OCI-LY7 (cell line): ENCODE results near the gene AKT1. TPM values are rescaled to one million over a fixed set of nuclear protein-coding genes. Genes with fewer than 3 reads are reported as not detected.

Source experiments
- BruUV-seq: library from RNA; stranded (reverse); fragments of 400-500 nt; replicated peaks from 2 replicates; lab custom pipeline; 2021; lab: Mats Ljungman, UMichigan
- CTCF ChIA-PET: fragments of 300-600 bp; sonication (Branson Sonifier 250); formaldehyde crosslinking; loops from one replicate; lab custom pipeline; 2022; ENCODE audit warnings: antibody characterized with exemption; ENCODE audit not compliant: unreplicated experiment; lab: Charles Lee
- POLR2A ChIA-PET: fragments of 300-600 bp; sonication (Branson Sonifier 250); formaldehyde crosslinking; loops from one replicate; lab custom pipeline; 2022; ENCODE audit warnings: antibody characterized with exemption; lab: Charles Lee
- DNase-seq: peaks from one replicate; pipeline ENCODE4 v3.0.0-alpha.2; 2015; ENCODE audit warnings: low spot score
- H2AFZ ChIP-seq: fragments of 200-600 bp; sonication (generic), shearing (Covaris generic); 2 replicates; pipeline ENCODE4 v1.6.1; 2014; ENCODE audit warnings: mild to moderate bottlenecking, antibody characterized with exemption, low read length, moderate library complexity
- H3K27ac ChIP-seq: fragments of 200-600 bp; sonication (generic); 2 replicates; pipeline ENCODE4 v1.5.1; 2014; ENCODE audit warnings: mixed run types, low read depth, mild to moderate bottlenecking, moderate library complexity, low read length, inconsistent platforms; ENCODE audit not compliant: poor library complexity, severe bottlenecking
- H3K36me3 ChIP-seq: fragments of 200-600 bp; sonication (generic); 2 replicates; pipeline ENCODE4 v1.6.1; 2014; ENCODE audit warnings: mild to moderate bottlenecking, antibody characterized with exemption, low read length, moderate library complexity, mixed read lengths; ENCODE audit not compliant: insufficient read depth
- H3K4me1 ChIP-seq: fragments of 200-600 bp; sonication (generic); 2 replicates; pipeline ENCODE4 v1.5.1; 2014; ENCODE audit warnings: mild to moderate bottlenecking, low read length; ENCODE audit not compliant: insufficient read depth, poor library complexity, severe bottlenecking
- H3K4me2 ChIP-seq: fragments of 200-600 bp; sonication (generic); 2 replicates; pipeline ENCODE4 v1.6.1; 2014; ENCODE audit warnings: mild to moderate bottlenecking, low read length
- H3K4me3 ChIP-seq: fragments of 200-600 bp; sonication (generic); 2 replicates; pipeline ENCODE4 v1.5.1; 2014; ENCODE audit warnings: mild to moderate bottlenecking, low read depth, low read length; ENCODE audit not compliant: poor library complexity, severe bottlenecking
- H3K79me2 ChIP-seq: fragments of 200-600 bp; sonication (generic); 2 replicates; pipeline ENCODE4 v1.6.1; 2016; ENCODE audit warnings: low read depth, mild to moderate bottlenecking, low read length, moderate library complexity, mixed read lengths; ENCODE audit not compliant: insufficient read depth
- H3K9me2 ChIP-seq: fragments of 200-600 bp; sonication (generic); 2 replicates; pipeline ENCODE4 v1.6.1; 2016; ENCODE audit warnings: mild to moderate bottlenecking, low read length, mixed read lengths; ENCODE audit not compliant: insufficient read depth
- H3K9me3 ChIP-seq: fragments of 200-600 bp; sonication (generic); 2 replicates; pipeline ENCODE4 v1.6.1; 2014; ENCODE audit warnings: mild to moderate bottlenecking, mixed run types, low read length, mixed read lengths
- H4K20me1 ChIP-seq: fragments of 200-600 bp; sonication (generic); 2 replicates; pipeline ENCODE4 v1.6.1; 2014; ENCODE audit warnings: mild to moderate bottlenecking, antibody characterized with exemption, low read length, moderate library complexity, mixed read lengths; ENCODE audit not compliant: insufficient read depth
- EZH2phosphoT487 ChIP-seq: fragments of 200-600 bp; sonication (generic); IDR thresholded peaks from 2 replicates; pipeline ENCODE4 v1.6.1; 2018; ENCODE audit warnings: low read depth, borderline replicate concordance, mild to moderate bottlenecking, mixed run types, antibody characterized with exemption, low read length, moderate library complexity, mixed read lengths
- intact Hi-C: fragments of 100-400 bp; cut with micrococcal nuclease; formaldehyde crosslinking; loops from one replicate; pipeline ENCODE4 v1.10.0; 2022; ENCODE audit not compliant: unreplicated experiment
- total RNA-seq, 2 experiments: library from RNA; depleted of rRNA in 1 of 2; stranded (reverse); fragments of >200 nt in 1 of 2; shearing (Covaris generic) in 1 of 2; gene quantifications; 2 replicates each; pipeline ENCODE4 v1.2.3, GENCODE V29; 2014 to 2022
- TF ChIP-seq, protein P1 (sequence below): fragments of 200-600 bp; sonication (generic); conservative IDR thresholded peaks from 2 replicates; pipeline ENCODE4 v1.5.1; 2014; ENCODE audit warnings: mild to moderate bottlenecking, antibody characterized with exemption, low read length, moderate library complexity, mixed read lengths

The AKT1 gene
- total RNA-seq, 2 experiments from 2014 or later: 75.4 to 108 TPM

DNA sequence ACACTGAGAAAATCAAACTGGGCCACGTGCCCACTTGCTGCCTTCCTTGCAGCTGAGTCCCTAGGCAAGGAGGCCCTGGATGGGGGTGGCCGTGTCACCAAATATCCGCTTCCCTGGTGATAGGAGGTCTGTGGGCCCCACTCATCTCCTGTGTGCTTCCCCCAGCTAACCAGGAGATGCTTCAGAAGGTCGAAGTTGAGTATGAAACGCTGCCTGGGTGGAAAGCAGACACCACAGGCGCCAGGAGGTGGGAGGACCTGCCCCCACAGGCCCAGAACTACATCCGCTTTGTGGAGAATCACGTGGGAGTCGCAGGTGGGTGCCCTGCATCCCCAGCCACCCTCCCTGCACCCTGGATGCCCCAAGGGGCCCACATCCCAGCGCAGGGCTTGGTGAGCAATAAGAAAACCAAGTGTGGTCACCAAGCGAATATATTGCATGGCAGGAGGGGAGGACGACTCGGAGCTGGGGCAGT is 49.4 kb downstream of the AKT1 start:
- CTCF ChIA-PET: no interaction called here
- POLR2A ChIA-PET: no interaction called here
- no peaks in the 10 kb centered on the region for H3K9me2 ChIP-seq
- H3K27ac ChIP-seq: no peak overlapping the region
- 0 out of 2 replicates have a peak, but pooled peaks cover 10% of the 10 kb centered on the region for H3K9me3 ChIP-seq
- no peak overlapping the region for H3K4me3 ChIP-seq
- intact Hi-C loops: no loop called here
- TF ChIP-seq EZH2phosphoT487: no peak
- TF ChIP-seq, protein P1, sequence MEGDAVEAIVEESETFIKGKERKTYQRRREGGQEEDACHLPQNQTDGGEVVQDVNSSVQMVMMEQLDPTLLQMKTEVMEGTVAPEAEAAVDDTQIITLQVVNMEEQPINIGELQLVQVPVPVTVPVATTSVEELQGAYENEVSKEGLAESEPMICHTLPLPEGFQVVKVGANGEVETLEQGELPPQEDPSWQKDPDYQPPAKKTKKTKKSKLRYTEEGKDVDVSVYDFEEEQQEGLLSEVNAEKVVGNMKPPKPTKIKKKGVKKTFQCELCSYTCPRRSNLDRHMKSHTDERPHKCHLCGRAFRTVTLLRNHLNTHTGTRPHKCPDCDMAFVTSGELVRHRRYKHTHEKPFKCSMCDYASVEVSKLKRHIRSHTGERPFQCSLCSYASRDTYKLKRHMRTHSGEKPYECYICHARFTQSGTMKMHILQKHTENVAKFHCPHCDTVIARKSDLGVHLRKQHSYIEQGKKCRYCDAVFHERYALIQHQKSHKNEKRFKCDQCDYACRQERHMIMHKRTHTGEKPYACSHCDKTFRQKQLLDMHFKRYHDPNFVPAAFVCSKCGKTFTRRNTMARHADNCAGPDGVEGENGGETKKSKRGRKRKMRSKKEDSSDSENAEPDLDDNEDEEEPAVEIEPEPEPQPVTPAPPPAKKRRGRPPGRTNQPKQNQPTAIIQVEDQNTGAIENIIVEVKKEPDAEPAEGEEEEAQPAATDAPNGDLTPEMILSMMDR: no peak
- H3K36me3 ChIP-seq: no peaks in the 10 kb centered on the region
- H4K20me1 ChIP-seq: no peaks in the 10 kb centered on the region
- no peak overlapping the region for H3K4me2 ChIP-seq
- DNase-seq: no peak
- H3K79me2 ChIP-seq: no peaks in the 10 kb centered on the region
- H2AFZ ChIP-seq: no peak overlapping the region
- peaks cover 10% of the 10 kb centered on the region for H3K4me1 ChIP-seq
- no TSS peak for BruUV-seq

DNA sequence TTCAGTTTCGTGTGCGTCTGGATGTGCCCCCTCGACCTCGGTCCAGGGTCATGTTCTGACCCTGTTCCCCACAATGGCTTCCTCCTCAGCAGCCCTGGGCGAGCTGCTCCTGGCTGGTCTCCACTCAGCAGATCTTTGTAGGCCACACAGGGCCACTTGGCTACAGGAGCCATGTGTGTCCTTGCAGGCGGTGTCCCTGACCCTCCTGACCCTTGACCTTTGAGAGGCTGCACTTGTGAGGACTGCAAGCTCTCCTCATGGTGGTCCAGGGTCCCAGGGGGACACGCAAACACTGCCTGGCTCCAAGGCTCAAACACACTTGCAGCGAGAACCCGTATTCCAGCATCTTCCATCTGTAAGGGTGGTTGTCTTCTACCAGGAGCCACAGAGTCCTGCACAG is 50.1 kb downstream of the AKT1 start:
- Histone ChIP-seq H3K36me3 (no peaks in the 10 kb centered on the region), H3K4me1 (peaks cover 10% of the 10 kb centered on the region), H2AFZ (no peak overlapping the region), H3K9me2 (no peaks in the 10 kb centered on the region), H3K4me2 (no peak overlapping the region), H4K20me1 (no peaks in the 10 kb centered on the region), H3K9me3 (0 out of 2 replicates have a peak, but pooled peaks cover 8% of the 10 kb centered on the region), H3K4me3 (no peak overlapping the region), H3K79me2 (no peaks in the 10 kb centered on the region), H3K27ac (no peak overlapping the region)
- intact Hi-C loops: no loop called here
- BruUV-seq: no TSS peak
- TF ChIP-seq, protein P1: no peak
- TF ChIP-seq EZH2phosphoT487: no peak
- DNase-seq: no peak
- POLR2A ChIA-PET: no interaction called here
- CTCF ChIA-PET: no interaction called here

DNA sequence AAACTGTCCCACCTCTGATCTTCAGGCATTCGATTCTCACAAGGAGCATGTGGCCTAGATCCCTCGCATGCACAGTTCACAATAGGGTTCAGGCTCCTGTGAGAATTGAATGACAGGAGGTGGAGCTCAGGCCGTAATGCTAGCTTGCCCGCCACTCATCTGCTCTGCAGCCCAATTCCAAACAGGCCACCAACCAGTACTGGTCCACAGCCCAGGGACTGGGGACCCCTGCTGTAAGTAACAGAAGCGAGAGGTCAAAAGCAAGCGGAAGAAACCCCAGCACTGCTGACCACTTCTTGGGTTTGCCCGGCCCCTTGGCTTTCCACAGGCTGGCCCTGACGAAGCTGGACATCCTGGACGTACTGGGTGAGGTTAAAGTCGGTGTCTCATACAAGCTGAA is 51.1 kb downstream of the AKT1 start:
- Histone ChIP-seq H2AFZ (no peak overlapping the region), H3K79me2 (no peaks in the 10 kb centered on the region), H3K4me3 (no peak overlapping the region), H3K9me2 (no peaks in the 10 kb centered on the region), H3K36me3 (no peaks in the 10 kb centered on the region), H3K27ac (no peak overlapping the region), H3K4me2 (no peak overlapping the region), H3K4me1 (peaks cover 7% of the 10 kb centered on the region), H4K20me1 (no peaks in the 10 kb centered on the region), H3K9me3 (no peaks in the 10 kb centered on the region)
- ChIA-PET POLR2A (no interaction called here), CTCF (no interaction called here)
- intact Hi-C loops: no loop called here
- DNase-seq: no peak
- no peak for TF ChIP-seq EZH2phosphoT487
- TF ChIP-seq, protein P1: no peak
- no TSS peak for BruUV-seq
